ENCODE data around the gene SAMD4A. TPM values are rescaled to one million over a fixed set of nuclear protein-coding genes. Genes with fewer than 3 reads are reported as not detected.

SAMD4A gene
- total and polyA plus RNA-seq, 2 donors (not counting 1 experiment from before 2014, with no cell fraction given) = 9.3 to 39.8 TPM

DNA sequence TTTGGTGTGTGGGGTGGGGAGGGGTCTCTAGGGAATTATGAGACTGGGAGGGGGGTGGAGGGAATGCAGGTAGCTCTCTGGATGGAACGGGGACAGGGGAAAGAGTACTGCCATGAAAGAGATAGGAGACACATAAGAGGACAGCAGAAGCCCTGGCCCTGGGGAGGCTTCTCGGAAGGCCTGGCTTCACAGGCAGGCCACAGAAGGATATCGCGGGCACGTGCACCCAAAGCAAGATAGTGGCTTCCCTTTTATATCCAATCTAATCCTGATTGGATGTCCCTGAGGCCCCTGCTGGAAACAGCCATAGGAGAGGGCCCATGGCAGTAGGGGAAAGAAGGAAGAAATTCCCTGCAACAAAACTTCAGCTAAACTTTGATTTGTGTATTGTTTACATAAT lies 222.2 kb downstream of the SAMD4A start:
- DNase-seq (ENCODE audit: low read depth in 2 of 2) = no peak
- Histone ChIP-seq H3K9me3 (ENCODE audit: control insufficient read depth, insufficient read depth, low read depth, low read length) (no peaks in the 10 kb centered on the region), H3K4me1 (ENCODE audit: control insufficient read depth, extremely low read depth, insufficient read depth, low read length) (no peaks in the 10 kb centered on the region), H3K27me3 (ENCODE audit: control insufficient read depth, insufficient read depth, low read length) (no peaks in the 10 kb centered on the region), H4K20me1 (ENCODE audit: control insufficient read depth, extremely low read depth, insufficient read depth, low read length) (no peaks in the 10 kb centered on the region), H2AFZ (ENCODE audit: low read length) (no peak overlapping the region), H3K36me3 (ENCODE audit: control insufficient read depth, insufficient read depth, low read length) (peaks cover 35% of the 10 kb centered on the region), H3K27ac (ENCODE audit: insufficient read depth, low read length) (no peak overlapping the region), H3K79me2 (ENCODE audit: control insufficient read depth, insufficient read depth, low read length) (no peaks in the 10 kb centered on the region), H3K9ac (ENCODE audit: insufficient read depth, low read length) (no peak overlapping the region), H3K4me3 (replicated peaks in 1 of 4; ENCODE audit: control extremely low read depth in 1 of 4, insufficient read depth in 1 of 4, low read depth in 3 of 4, low read length in 4 of 4) (no peak overlapping the region), H3K4me2 (ENCODE audit: extremely low read depth, insufficient read depth, low read length) (no peak overlapping the region)
- TF ChIP-seq EZH2 (IDR thresholded peaks at IDR 0.05; ENCODE audit: low read length, missing control alignments) = no peak

DNA sequence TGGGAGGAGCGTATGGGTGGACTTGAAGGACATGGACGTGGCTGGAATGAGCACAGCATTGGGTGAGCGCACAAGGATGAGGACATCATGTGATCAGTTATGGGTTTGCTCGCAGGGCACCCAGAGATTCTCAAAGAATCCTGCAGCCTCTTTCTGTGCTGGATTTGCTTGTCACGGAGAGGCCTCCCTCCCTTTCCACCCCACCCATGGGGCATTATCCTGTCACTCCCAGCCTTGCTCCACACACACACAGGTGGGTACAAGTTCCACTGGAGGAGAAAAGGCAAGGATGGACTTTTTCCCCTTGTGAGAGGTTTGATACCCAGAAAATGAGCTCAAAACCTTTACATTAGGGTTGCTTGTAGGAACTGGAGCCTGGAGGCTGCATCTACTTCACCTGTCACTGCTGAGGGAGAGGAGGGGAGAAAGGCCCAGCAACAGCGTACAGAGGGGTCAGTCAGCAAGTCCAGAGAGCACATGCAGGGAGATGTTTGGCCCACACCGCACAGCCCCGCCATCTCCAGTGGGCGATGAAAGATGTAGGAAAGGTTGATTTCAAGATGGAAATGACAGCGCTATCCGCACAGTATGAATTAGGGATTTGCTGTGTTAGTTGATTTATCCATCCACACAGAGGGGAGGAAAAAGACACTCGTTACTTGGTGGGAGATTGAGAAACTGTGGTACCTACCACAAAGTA lies 223.0 kb downstream of the SAMD4A start:
- peaks cover 32% of the 10 kb centered on the region for H3K36me3 ChIP-seq (ENCODE audit: control insufficient read depth, insufficient read depth, low read length)
- no peak overlapping the region for H3K4me2 ChIP-seq (ENCODE audit: extremely low read depth, insufficient read depth, low read length)
- no peaks in the 10 kb centered on the region for H3K79me2 ChIP-seq (ENCODE audit: control insufficient read depth, insufficient read depth, low read length)
- no peak overlapping the region for H3K27ac ChIP-seq (ENCODE audit: insufficient read depth, low read length)
- no peak overlapping the region for H3K9ac ChIP-seq (ENCODE audit: insufficient read depth, low read length)
- H3K4me3 ChIP-seq (replicated peaks in 1 of 4; ENCODE audit: control extremely low read depth in 1 of 4, insufficient read depth in 1 of 4, low read depth in 3 of 4, low read length in 4 of 4) = no peak overlapping the region
- no peak for DNase-seq (ENCODE audit: low read depth in 2 of 2)
- TF ChIP-seq, protein P1, sequence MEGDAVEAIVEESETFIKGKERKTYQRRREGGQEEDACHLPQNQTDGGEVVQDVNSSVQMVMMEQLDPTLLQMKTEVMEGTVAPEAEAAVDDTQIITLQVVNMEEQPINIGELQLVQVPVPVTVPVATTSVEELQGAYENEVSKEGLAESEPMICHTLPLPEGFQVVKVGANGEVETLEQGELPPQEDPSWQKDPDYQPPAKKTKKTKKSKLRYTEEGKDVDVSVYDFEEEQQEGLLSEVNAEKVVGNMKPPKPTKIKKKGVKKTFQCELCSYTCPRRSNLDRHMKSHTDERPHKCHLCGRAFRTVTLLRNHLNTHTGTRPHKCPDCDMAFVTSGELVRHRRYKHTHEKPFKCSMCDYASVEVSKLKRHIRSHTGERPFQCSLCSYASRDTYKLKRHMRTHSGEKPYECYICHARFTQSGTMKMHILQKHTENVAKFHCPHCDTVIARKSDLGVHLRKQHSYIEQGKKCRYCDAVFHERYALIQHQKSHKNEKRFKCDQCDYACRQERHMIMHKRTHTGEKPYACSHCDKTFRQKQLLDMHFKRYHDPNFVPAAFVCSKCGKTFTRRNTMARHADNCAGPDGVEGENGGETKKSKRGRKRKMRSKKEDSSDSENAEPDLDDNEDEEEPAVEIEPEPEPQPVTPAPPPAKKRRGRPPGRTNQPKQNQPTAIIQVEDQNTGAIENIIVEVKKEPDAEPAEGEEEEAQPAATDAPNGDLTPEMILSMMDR (conservative IDR thresholded peaks at IDR 0.05 in 1 of 2, IDR thresholded peaks at IDR 0.05 in 1 of 2; ENCODE audit: low read depth in 1 of 2, low read length in 2 of 2) = no peak
- no peak for TF ChIP-seq EZH2 (IDR thresholded peaks at IDR 0.05; ENCODE audit: low read length, missing control alignments)
- H4K20me1 ChIP-seq (ENCODE audit: control insufficient read depth, extremely low read depth, insufficient read depth, low read length) = no peaks in the 10 kb centered on the region
- H2AFZ ChIP-seq (ENCODE audit: low read length) = no peak overlapping the region
- no peaks in the 10 kb centered on the region for H3K9me3 ChIP-seq (ENCODE audit: control insufficient read depth, insufficient read depth, low read depth, low read length)
- no peaks in the 10 kb centered on the region for H3K4me1 ChIP-seq (ENCODE audit: control insufficient read depth, extremely low read depth, insufficient read depth, low read length)
- H3K27me3 ChIP-seq (ENCODE audit: control insufficient read depth, insufficient read depth, low read length) = no peaks in the 10 kb centered on the region

DNA sequence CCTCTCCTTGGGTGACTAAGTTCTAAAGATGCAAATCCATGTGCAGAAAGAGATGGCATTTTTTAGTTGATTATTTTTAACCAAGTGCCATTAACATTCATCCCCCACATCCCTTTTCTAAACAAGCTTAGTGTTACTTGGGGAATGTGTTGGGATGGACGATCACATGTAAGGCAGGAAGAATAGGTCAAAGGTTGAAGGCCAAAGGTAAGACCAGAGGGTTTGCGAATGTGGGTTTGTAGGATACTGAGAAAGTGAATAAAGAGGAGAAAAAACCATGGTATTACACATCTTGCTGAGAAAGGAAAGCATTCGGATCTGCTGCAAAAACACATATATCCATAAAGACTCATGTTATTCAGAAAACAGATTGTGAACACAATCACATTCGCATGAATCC lies 224.1 kb downstream of the SAMD4A start:
- H2AFZ ChIP-seq (ENCODE audit: low read length) = no peak overlapping the region
- H3K79me2 ChIP-seq (ENCODE audit: control insufficient read depth, insufficient read depth, low read length) = no peaks in the 10 kb centered on the region
- no peaks in the 10 kb centered on the region for H4K20me1 ChIP-seq (ENCODE audit: control insufficient read depth, extremely low read depth, insufficient read depth, low read length)
- H3K27ac ChIP-seq (ENCODE audit: insufficient read depth, low read length) = no peak overlapping the region
- H3K4me3 ChIP-seq (replicated peaks in 1 of 4; ENCODE audit: control extremely low read depth in 1 of 4, insufficient read depth in 1 of 4, low read depth in 3 of 4, low read length in 4 of 4) = no peak overlapping the region
- no peak for TF ChIP-seq EZH2 (IDR thresholded peaks at IDR 0.05; ENCODE audit: low read length, missing control alignments)
- TF ChIP-seq, protein P1 (conservative IDR thresholded peaks at IDR 0.05 in 1 of 2, IDR thresholded peaks at IDR 0.05 in 1 of 2; ENCODE audit: low read depth in 1 of 2, low read length in 2 of 2) = no peak
- no peak overlapping the region for H3K4me2 ChIP-seq (ENCODE audit: extremely low read depth, insufficient read depth, low read length)
- no peaks in the 10 kb centered on the region for H3K9me3 ChIP-seq (ENCODE audit: control insufficient read depth, insufficient read depth, low read depth, low read length)
- DNase-seq (ENCODE audit: low read depth in 2 of 2) = no peak
- peaks cover 25% of the 10 kb centered on the region for H3K36me3 ChIP-seq (ENCODE audit: control insufficient read depth, insufficient read depth, low read length)
- no peaks in the 10 kb centered on the region for H3K4me1 ChIP-seq (ENCODE audit: control insufficient read depth, extremely low read depth, insufficient read depth, low read length)
- no peaks in the 10 kb centered on the region for H3K27me3 ChIP-seq (ENCODE audit: control insufficient read depth, insufficient read depth, low read length)
- H3K9ac ChIP-seq (ENCODE audit: insufficient read depth, low read length) = no peak overlapping the region

All from fibroblast of lung (primary cell).